ENCODE measurements around the gene PLPP4. TPM values are rescaled to one million over a fixed set of nuclear protein-coding genes. Genes with fewer than 3 reads are reported as not detected.

Gene PLPP4
- total RNA-seq, 2 donors from 2014 or later: not detected

GRCh38 chr10:120466006-120466405, 9.0 kb downstream of the PLPP4 start:
- ATAC-seq (ENCODE audit: insufficient number of reproducible peaks, low FRiP score, low read depth): no peak
- Histone ChIP-seq H3K27me3 (replicated peaks; ENCODE audit: insufficient read depth) (no peaks in the 10 kb centered on the region), H3K4me1 (ENCODE audit: control insufficient read depth in 1 of 2, low read depth in 2 of 2) (no peaks in the 10 kb centered on the region), H3K9me3 (no peaks in the 10 kb centered on the region), H3K27ac (no peak overlapping the region), H3K4me3 (no peak overlapping the region), H3K36me3 (no peaks in the 10 kb centered on the region)
- no peak for DNase-seq (ENCODE audit: low spot score)
- no peak for TF ChIP-seq CTCF (IDR thresholded peaks at IDR 0.05)

- Histone ChIP-seq H3K4me1 (ENCODE audit: control insufficient read depth in 1 of 2, low read depth in 2 of 2) (no peaks in the 10 kb centered on the region), H3K27ac (no peak overlapping the region), H3K36me3 (no peaks in the 10 kb centered on the region), H3K4me3 (no peak overlapping the region), H3K27me3 (replicated peaks; ENCODE audit: insufficient read depth) (no peaks in the 10 kb centered on the region), H3K9me3 (peaks cover 4% of the 10 kb centered on the region)
- ATAC-seq (ENCODE audit: insufficient number of reproducible peaks, low FRiP score, low read depth): no peak
- no peak for DNase-seq (ENCODE audit: low spot score)
- no peak for TF ChIP-seq CTCF (IDR thresholded peaks at IDR 0.05)
These were observed 16.6 kb downstream of the PLPP4 start for GRCh38 chr10:120473593-120473992.

- no peak overlapping the region for H3K4me3 ChIP-seq
- no peaks in the 10 kb centered on the region for H3K4me1 ChIP-seq (ENCODE audit: control insufficient read depth in 1 of 2, low read depth in 2 of 2)
- H3K36me3 ChIP-seq: no peaks in the 10 kb centered on the region
- TF ChIP-seq CTCF (IDR thresholded peaks at IDR 0.05): no peak
- no peaks in the 10 kb centered on the region for H3K27me3 ChIP-seq (replicated peaks; ENCODE audit: insufficient read depth)
- H3K27ac ChIP-seq: no peak overlapping the region
- no peak for DNase-seq (ENCODE audit: low spot score)
- ATAC-seq (ENCODE audit: insufficient number of reproducible peaks, low FRiP score, low read depth): no peak
- H3K9me3 ChIP-seq: peaks cover 4% of the 10 kb centered on the region
These were observed 17.9 kb downstream of the PLPP4 start for GRCh38 chr10:120474956-120475355.

- H3K9me3 ChIP-seq: peaks cover 4% of the 10 kb centered on the region
- TF ChIP-seq CTCF (IDR thresholded peaks at IDR 0.05): no peak
- H3K4me1 ChIP-seq (ENCODE audit: control insufficient read depth in 1 of 2, low read depth in 2 of 2): no peaks in the 10 kb centered on the region
- DNase-seq (ENCODE audit: low spot score): no peak
- no peaks in the 10 kb centered on the region for H3K27me3 ChIP-seq (replicated peaks; ENCODE audit: insufficient read depth)
- H3K27ac ChIP-seq: no peak overlapping the region
- no peak overlapping the region for H3K4me3 ChIP-seq
- no peak for ATAC-seq (ENCODE audit: insufficient number of reproducible peaks, low FRiP score, low read depth)
- H3K36me3 ChIP-seq: no peaks in the 10 kb centered on the region
These were observed 19.1 kb downstream of the PLPP4 start for GRCh38 chr10:120475844-120476791.

GRCh38 chr10:120477021-120477742, 20.2 kb downstream of the PLPP4 start:
- Histone ChIP-seq H3K27me3 (replicated peaks; ENCODE audit: insufficient read depth) (no peaks in the 10 kb centered on the region), H3K9me3 (peaks cover 4% of the 10 kb centered on the region), H3K4me3 (no peak overlapping the region), H3K27ac (no peak overlapping the region), H3K4me1 (ENCODE audit: control insufficient read depth in 1 of 2, low read depth in 2 of 2) (no peaks in the 10 kb centered on the region), H3K36me3 (no peaks in the 10 kb centered on the region)
- no peak for ATAC-seq (ENCODE audit: insufficient number of reproducible peaks, low FRiP score, low read depth)
- TF ChIP-seq CTCF (IDR thresholded peaks at IDR 0.05): no peak
- DNase-seq (ENCODE audit: low spot score): no peak
